Type B pancreatic cell (in vitro differentiated cells): ENCODE data around the gene NTM. TPM values are rescaled to one million over a fixed set of nuclear protein-coding genes. Genes with fewer than 3 reads are reported as not detected.

ENCODE experiments used
- DNase-seq: peaks from one replicate; pipeline ENCODE4 v3.0.0; 2021; ENCODE audit warnings: mixed read lengths; ENCODE audit not compliant: unreplicated experiment; ENCODE audit errors: extremely low spot score
- H3K27ac Mint-ChIP-seq: 2 replicates; pipeline ENCODE4 v1.8.0; 2021; ENCODE audit warnings: mild to moderate bottlenecking, mixed read lengths
- H3K27me3 Mint-ChIP-seq: 2 replicates; pipeline ENCODE4 v1.8.0; 2021; ENCODE audit warnings: mixed read lengths
- H3K36me3 Mint-ChIP-seq: 2 replicates; pipeline ENCODE4 v1.8.0; 2021; ENCODE audit warnings: mixed read lengths
- H3K4me1 Mint-ChIP-seq: one replicate; pipeline ENCODE4 v1.8.0; 2021; ENCODE audit warnings: mixed read lengths; ENCODE audit not compliant: unreplicated experiment
- H3K4me3 Mint-ChIP-seq: 2 replicates; pipeline ENCODE4 v1.8.0; 2021; ENCODE audit warnings: mild to moderate bottlenecking, mixed read lengths
- H3K9me3 Mint-ChIP-seq: 2 replicates; pipeline ENCODE4 v1.8.0; 2021; ENCODE audit warnings: mixed read lengths
- CTCF ChIP-seq: fragments of 200-600 bp; sonication (generic); conservative IDR thresholded peaks from 2 replicates; pipeline ENCODE4 v1.5.0; 2021; ENCODE audit warnings: antibody characterized with exemption, mild to moderate bottlenecking
- total RNA-seq: library from RNA; stranded (reverse); gene quantifications from 2 replicates; pipeline ENCODE4 v1.2.1, GENCODE V29; 2021; ENCODE audit warnings: low replicate concordance

Gene NTM
- total RNA-seq, 1 donor from 2014 or later, result 19.2 TPM

GRCh38 chr11:131894615-131895544 is 524.5 kb downstream of the NTM start:
- no peak for TF ChIP-seq CTCF
- Mint-ChIP-seq H3K9me3 (peaks cover 4% of the 10 kb centered on the region), H3K4me1 (peaks cover 11% of the 10 kb centered on the region), H3K27me3 (peaks cover 30% of the 10 kb centered on the region), H3K36me3 (no peaks in the 10 kb centered on the region), H3K4me3 (no peak overlapping the region), H3K27ac (no peak overlapping the region)
- DNase-seq, result no peak

GRCh38 chr11:131895865-131896264 is 525.5 kb downstream of the NTM start:
- no peak for DNase-seq
- peaks cover 4% of the 10 kb centered on the region for H3K9me3 Mint-ChIP-seq
- H3K4me3 Mint-ChIP-seq, result no peak overlapping the region
- H3K4me1 Mint-ChIP-seq, result peaks cover 18% of the 10 kb centered on the region
- no peaks in the 10 kb centered on the region for H3K36me3 Mint-ChIP-seq
- no peak overlapping the region for H3K27ac Mint-ChIP-seq
- peaks cover 37% of the 10 kb centered on the region for H3K27me3 Mint-ChIP-seq
- no peak for TF ChIP-seq CTCF

GRCh38 chr11:131896978-131897615 is 526.7 kb downstream of the NTM start:
- no peak overlapping the region for H3K4me3 Mint-ChIP-seq
- H3K4me1 Mint-ChIP-seq, result peaks cover 18% of the 10 kb centered on the region
- H3K27ac Mint-ChIP-seq, result no peak overlapping the region
- no peak for TF ChIP-seq CTCF
- H3K27me3 Mint-ChIP-seq, result peaks cover 37% of the 10 kb centered on the region
- no peak for DNase-seq
- no peaks in the 10 kb centered on the region for H3K36me3 Mint-ChIP-seq
- peaks cover 4% of the 10 kb centered on the region for H3K9me3 Mint-ChIP-seq

GRCh38 chr11:131897956-131898355 is 527.5 kb downstream of the NTM start:
- no peak overlapping the region for H3K27ac Mint-ChIP-seq
- no peak for DNase-seq
- no peak overlapping the region for H3K4me3 Mint-ChIP-seq
- no peaks in the 10 kb centered on the region for H3K36me3 Mint-ChIP-seq
- peaks cover 4% of the 10 kb centered on the region for H3K9me3 Mint-ChIP-seq
- no peak for TF ChIP-seq CTCF
- peaks cover 22% of the 10 kb centered on the region for H3K4me1 Mint-ChIP-seq
- peaks cover 38% of the 10 kb centered on the region for H3K27me3 Mint-ChIP-seq

- Mint-ChIP-seq H3K9me3 (peaks cover 4% of the 10 kb centered on the region), H3K4me1 (peaks cover 30% of the 10 kb centered on the region), H3K27ac (no peak overlapping the region), H3K36me3 (no peaks in the 10 kb centered on the region), H3K4me3 (no peak overlapping the region), H3K27me3 (peaks cover 39% of the 10 kb centered on the region)
- TF ChIP-seq CTCF, result no peak
- DNase-seq, result no peak
These were observed 528.5 kb downstream of the NTM start for GRCh38 chr11:131898949-131899348.
